BE2C (cell line): Measurements from ENCODE around the gene PRR15L.

Experiments used
- DNase-seq: peaks from one replicate; pipeline ENCODE4 v3.0.0-alpha.2; 2020
- H3K27me3 ChIP-seq: fragments of 250-450 bp; sonication (Bioruptor Pico); 2 replicates; pipeline ENCODE4 v1.5.1; 2020; ENCODE audit warnings: mild to moderate bottlenecking
- H3K36me3 ChIP-seq: fragments of 250-450 bp; sonication (Bioruptor Pico); 2 replicates; pipeline ENCODE4 v1.5.1; 2020; ENCODE audit warnings: mild to moderate bottlenecking
- H3K4me1 ChIP-seq: fragments of 250-450 bp; sonication (Bioruptor Pico); 2 replicates; pipeline ENCODE4 v1.5.1; 2020
- H3K4me3 ChIP-seq: 2 replicates; pipeline ENCODE4 v1.5.1; 2011; ENCODE audit warnings: low read depth, low read length
- H3K9me3 ChIP-seq: fragments of 250-450 bp; sonication (Bioruptor Pico); 2 replicates; pipeline ENCODE4 v1.5.1; 2020
- CTCF ChIP-seq: IDR thresholded peaks from 2 replicates; pipeline ENCODE4 v1.5.1; 2012; ENCODE audit warnings: mild to moderate bottlenecking, low read depth, low read length

PRR15L gene

DNA sequence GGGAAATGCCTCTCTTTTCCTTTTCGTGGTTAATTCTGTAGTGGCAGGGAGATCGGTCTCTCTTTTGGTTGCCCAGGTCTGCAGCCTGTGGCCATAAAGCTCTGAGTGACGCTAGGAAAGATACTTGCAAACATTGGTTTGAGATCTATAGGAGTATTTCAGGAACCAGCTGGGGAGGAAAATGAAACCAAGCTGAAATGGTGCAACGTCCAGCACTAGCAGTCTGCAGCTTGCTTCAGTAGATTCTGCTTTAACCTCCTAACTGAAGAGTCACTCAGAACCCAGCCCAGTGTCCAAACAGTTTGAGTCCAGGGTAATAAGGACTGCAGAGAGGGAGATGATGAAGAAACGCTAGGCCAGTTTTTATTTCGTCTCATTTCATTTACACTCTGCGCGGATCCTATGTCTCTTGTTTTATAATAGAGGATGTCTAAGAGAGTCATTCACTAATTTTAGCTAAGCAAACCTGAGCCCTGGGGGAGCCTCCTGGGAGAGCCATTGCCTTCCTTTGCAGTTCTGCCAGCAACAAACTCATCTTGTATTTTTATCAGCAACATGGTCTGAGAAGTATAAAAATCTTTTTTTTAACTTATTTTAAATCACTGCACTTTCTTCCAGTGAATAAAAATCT lies 49.6 kb downstream of the PRR15L start:
- TF ChIP-seq CTCF = no peak
- H3K4me3 ChIP-seq = no peak overlapping the region
- H3K9me3 ChIP-seq = no peaks in the 10 kb centered on the region
- no peaks in the 10 kb centered on the region for H3K4me1 ChIP-seq
- no peak for DNase-seq
- no peaks in the 10 kb centered on the region for H3K27me3 ChIP-seq
- H3K36me3 ChIP-seq = no peaks in the 10 kb centered on the region

DNA sequence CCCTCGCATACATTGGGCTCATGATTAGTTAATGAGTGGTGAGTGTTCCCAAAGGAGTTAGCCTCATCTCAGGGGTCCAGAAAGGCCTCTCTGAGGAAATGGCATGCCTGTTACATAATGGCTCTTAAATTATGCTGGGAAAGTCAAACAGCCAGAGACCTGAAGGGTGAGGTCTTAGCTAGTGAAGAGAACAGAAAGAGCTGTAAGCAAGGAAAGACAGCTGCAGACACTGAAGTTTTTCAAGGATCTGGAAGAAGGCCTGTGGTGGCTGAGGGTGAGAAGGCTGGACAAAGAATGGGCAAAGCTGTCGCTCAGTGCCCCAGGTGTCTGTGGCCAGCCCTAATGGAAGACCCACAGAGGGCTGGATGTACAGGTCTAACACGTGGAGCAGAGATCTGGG lies 51.2 kb downstream of the PRR15L start:
- TF ChIP-seq CTCF = no peak
- no peak overlapping the region for H3K4me3 ChIP-seq
- no peak for DNase-seq
- H3K4me1 ChIP-seq = no peaks in the 10 kb centered on the region
- H3K9me3 ChIP-seq = no peaks in the 10 kb centered on the region
- H3K36me3 ChIP-seq = no peaks in the 10 kb centered on the region
- H3K27me3 ChIP-seq = no peaks in the 10 kb centered on the region

- Histone ChIP-seq H3K36me3 (no peaks in the 10 kb centered on the region), H3K4me1 (no peaks in the 10 kb centered on the region), H3K9me3 (no peaks in the 10 kb centered on the region), H3K4me3 (no peak overlapping the region), H3K27me3 (no peaks in the 10 kb centered on the region)
- TF ChIP-seq CTCF = no peak
- DNase-seq = no peak
These were observed 52.4 kb downstream of the PRR15L start for GRCh38 chr17:47905221-47905733.

GRCh38 chr17:47902039-47902744 lies 55.5 kb downstream of the PRR15L start:
- no peak for DNase-seq
- no peak overlapping the region for H3K4me3 ChIP-seq
- H3K27me3 ChIP-seq = no peaks in the 10 kb centered on the region
- H3K4me1 ChIP-seq = no peaks in the 10 kb centered on the region
- TF ChIP-seq CTCF = no peak
- H3K9me3 ChIP-seq = no peaks in the 10 kb centered on the region
- no peaks in the 10 kb centered on the region for H3K36me3 ChIP-seq
